IPS-18c (cell line): ENCODE measurements around the gene NAA38.

ENCODE experiments used
- H3K4me3 ChIP-seq: 2 replicates; pipeline ENCODE4 v1.7.0; 2013; ENCODE audit warnings: low read depth, mild to moderate bottlenecking, low read length, moderate library complexity; ENCODE audit not compliant: insufficient read depth
- H3K9me3 ChIP-seq: one replicate; pipeline ENCODE4 v1.6.1; 2013; ENCODE audit warnings: mild to moderate bottlenecking, low read length, moderate library complexity; ENCODE audit not compliant: control insufficient read depth, insufficient read depth

NAA38 gene

GRCh38 chr17:7837408-7838088 lies 19.8 kb downstream of the NAA38 start:
- peak overlapping the region; percentile 38 for H3K4me3 ChIP-seq

GRCh38 chr17:7836596-7837407 lies 20.6 kb downstream of the NAA38 start:
- H3K4me3 ChIP-seq = peak overlapping the region; percentile 85
- no peaks in the 10 kb centered on the region for H3K9me3 ChIP-seq

More at GRCh38 chr17:7837408-7838088, 19.8 kb downstream of the NAA38 start:
- no peaks in the 10 kb centered on the region for H3K9me3 ChIP-seq

GRCh38 chr17:7835814-7836595 lies 21.4 kb downstream of the NAA38 start:
- H3K4me3 ChIP-seq = peak overlapping the region; percentile 85
- H3K9me3 ChIP-seq = no peaks in the 10 kb centered on the region

- peak overlapping the region; percentile 85 for H3K4me3 ChIP-seq
- peaks cover 2% of the 10 kb centered on the region for H3K9me3 ChIP-seq
Measured at GRCh38 chr17:7834957-7835813, 22.2 kb downstream of the NAA38 start.

GRCh38 chr17:7834542-7834956 lies 22.8 kb downstream of the NAA38 start:
- H3K4me3 ChIP-seq = peak overlapping the region; percentile 85
- peaks cover 2% of the 10 kb centered on the region for H3K9me3 ChIP-seq

GRCh38 chr17:7833795-7834541 lies 23.4 kb downstream of the NAA38 start, which contains the start of gene KDM6B:
Gene KDM6B, plus strand, starts transcription at chr17:7834217. Its CDS starts 11,338 bp downstream, at chr17:7845555.
- Histone ChIP-seq H3K4me3 (peak within 1 kb of the TSS; percentile 85), H3K9me3 (peaks cover 2% of the 10 kb centered on the region)

- H3K4me3 ChIP-seq = peak overlapping the region; percentile 85; the same call in 1 of the 2 replicates
- H3K9me3 ChIP-seq = peaks cover 2% of the 10 kb centered on the region
Measured at GRCh38 chr17:7833011-7833794, 24.2 kb downstream of the NAA38 start.

GRCh38 chr17:7832431-7832830 lies 24.9 kb downstream of the NAA38 start:
- Histone ChIP-seq H3K9me3 (peaks cover 2% of the 10 kb centered on the region), H3K4me3 (no peak overlapping the region)

- Histone ChIP-seq H3K9me3 (peaks cover 2% of the 10 kb centered on the region), H3K4me3 (no peak overlapping the region)
Measured at GRCh38 chr17:7831233-7831632, 26.1 kb downstream of the NAA38 start.

GRCh38 chr17:7830616-7831015 lies 26.7 kb downstream of the NAA38 start:
- H3K4me3 ChIP-seq = no peak overlapping the region

GRCh38 chr17:7825206-7825990 lies 32.0 kb downstream of the NAA38 start:
- no peak overlapping the region for H3K4me3 ChIP-seq
- H3K9me3 ChIP-seq = peaks cover 4% of the 10 kb centered on the region

More at GRCh38 chr17:7830616-7831015, 26.7 kb downstream of the NAA38 start:
- peaks cover 2% of the 10 kb centered on the region for H3K9me3 ChIP-seq

- Histone ChIP-seq H3K4me3 (no peak overlapping the region), H3K9me3 (peaks cover 2% of the 10 kb centered on the region)
Measured at GRCh38 chr17:7824021-7824924, 33.1 kb downstream of the NAA38 start.

- Histone ChIP-seq H3K9me3 (peaks cover 2% of the 10 kb centered on the region), H3K4me3 (no peak overlapping the region)
Measured at GRCh38 chr17:7823581-7824001, 33.8 kb downstream of the NAA38 start.

GRCh38 chr17:7822126-7822525 lies 35.2 kb downstream of the NAA38 start:
- Histone ChIP-seq H3K9me3 (peaks cover 2% of the 10 kb centered on the region), H3K4me3 (no peak overlapping the region)
